ENCODE data around the gene ZACN.

Gene ZACN

GRCh38 chr17:76125922-76126321 lies 46.9 kb downstream of the ZACN start:
- FAIRE-seq = no peak

GRCh38 chr17:76130473-76130872 lies 51.5 kb downstream of the ZACN start:
- FAIRE-seq (no peak), DNase-seq (ENCODE audit: insufficient read length, low spot score) (no peak)

More at GRCh38 chr17:76125922-76126321, 46.9 kb downstream of the ZACN start:
- no peak for DNase-seq (ENCODE audit: insufficient read length, low spot score)

- FAIRE-seq (no peak), DNase-seq (ENCODE audit: insufficient read length, low spot score) (no peak)
Observed at GRCh38 chr17:76131051-76131691, 52.2 kb downstream of the ZACN start.

- no peak for FAIRE-seq
- DNase-seq (ENCODE audit: insufficient read length, low spot score) = no peak
Observed at GRCh38 chr17:76131692-76132573, 53.0 kb downstream of the ZACN start.
